GM19025 (cell line): Measurements from ENCODE around the gene TRIM23.
"Not testable (repeated sequence)": the region's sequence is repeated elsewhere in the genome, so short reads cannot be mapped to it uniquely, and the experiment has no call there.

Source experiments
- ATAC-seq: cut with Tn5 transposase; IDR thresholded peaks from one replicate; pipeline ENCODE4 v1.9.1; 2021; ENCODE audit warnings: mild to moderate bottlenecking, low read depth, moderate library complexity; ENCODE audit not compliant: unreplicated experiment

The TRIM23 gene

DNA sequence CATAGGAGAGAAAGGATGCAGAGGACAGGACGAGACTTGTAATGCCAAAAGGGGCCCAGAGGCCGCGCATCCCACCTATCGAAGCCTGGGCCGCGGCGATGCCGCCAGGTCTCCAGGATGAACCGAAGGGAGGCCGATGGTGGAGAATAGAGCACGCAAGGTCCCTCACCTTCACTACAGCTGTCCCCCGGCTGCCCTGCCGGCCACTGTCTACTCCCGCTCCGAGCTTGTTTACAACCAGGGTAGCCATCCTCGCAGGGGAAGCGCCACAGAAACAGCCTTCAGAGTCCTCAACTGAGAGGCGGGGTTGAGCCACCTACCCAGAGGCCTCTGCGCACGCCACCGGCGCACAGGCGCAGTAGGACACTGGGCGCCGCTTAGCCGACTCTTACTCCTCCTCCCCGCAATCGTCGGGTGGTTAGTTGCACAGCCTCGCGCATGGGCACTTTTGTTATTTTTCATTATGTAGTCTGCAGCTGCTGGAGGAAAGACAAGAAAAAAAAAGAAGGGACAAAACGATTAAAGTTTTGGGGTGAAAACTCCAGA is at the start of gene TRIM23:
TRIM23 (minus strand) TSS at position 309 of the 546 bp plus-strand sequence; CDS start at position 250, 59 bp downstream.
- ATAC-seq = peak; percentile 95

DNA sequence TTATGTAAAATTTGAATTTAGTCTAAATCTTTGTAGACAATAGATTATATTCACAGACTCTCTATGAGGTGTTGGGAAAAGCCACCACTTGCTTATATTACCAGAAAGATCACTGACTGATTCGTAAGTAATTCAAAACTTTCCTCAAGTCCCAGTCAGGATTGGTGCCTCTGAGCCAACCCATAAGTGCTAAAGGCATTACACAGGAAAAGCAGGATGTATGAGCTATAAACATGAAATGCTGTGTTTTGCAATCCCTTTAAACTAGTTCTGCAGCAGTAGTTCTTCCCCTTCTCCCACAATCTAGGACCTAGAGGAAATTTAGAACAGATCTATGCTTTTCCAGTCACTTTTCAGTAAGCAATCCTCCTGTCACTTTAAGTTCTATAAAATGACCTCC is 48.7 kb upstream of the TRIM23 start:
- no peak for ATAC-seq

DNA sequence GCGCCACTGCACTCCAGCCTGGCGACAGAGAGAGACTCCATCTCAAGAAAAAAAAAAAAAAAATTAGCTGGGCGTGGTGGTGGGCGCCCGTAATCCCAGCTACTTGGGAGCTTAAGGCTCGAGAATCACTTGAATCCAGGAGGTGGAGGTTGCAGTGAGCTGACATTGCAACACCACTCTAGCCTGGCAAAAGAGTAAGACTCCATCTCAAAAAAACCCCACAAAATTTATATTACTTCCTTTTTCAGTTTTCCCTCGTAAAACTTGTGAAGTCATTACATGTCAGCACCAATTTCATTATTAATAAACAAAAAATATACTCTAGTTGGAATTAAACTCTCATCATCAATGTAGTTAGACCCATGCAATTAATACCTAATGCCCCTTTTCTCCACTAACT is 44.6 kb upstream of the TRIM23 start:
- no peak for ATAC-seq

DNA sequence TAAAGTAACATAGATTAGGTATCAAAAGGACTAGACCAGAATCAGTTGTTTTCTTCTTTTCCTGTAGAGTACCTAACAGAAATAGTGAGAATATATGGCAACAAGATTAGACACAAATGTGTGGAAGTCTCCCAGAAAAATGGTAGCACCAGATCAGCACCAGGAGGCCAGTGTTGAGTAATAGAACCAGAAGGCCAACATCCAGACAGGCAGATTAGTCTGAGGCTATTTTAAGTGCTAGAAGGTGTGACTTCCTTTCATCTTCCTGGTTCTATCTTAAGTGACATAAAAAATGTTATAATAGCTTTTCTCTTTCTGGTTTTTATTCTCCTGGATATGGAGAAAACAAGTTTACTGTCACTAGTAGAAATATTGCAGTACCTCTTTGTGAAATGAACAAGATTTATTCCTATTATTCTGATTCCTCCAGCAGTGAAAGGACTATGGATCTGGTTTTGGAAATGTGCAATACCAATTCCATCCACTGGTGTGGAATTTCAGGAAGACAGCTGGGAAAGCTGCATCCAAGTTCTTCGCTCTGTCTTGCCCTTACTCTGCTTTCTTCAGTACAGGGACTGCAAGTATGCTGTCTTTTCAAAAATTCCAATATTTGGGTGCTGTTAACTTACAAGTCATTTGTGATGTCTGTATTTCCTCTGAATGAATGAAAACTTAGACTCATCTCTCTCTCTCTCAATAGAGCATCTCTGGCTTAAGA is 39.8 kb upstream of the TRIM23 start:
- ATAC-seq = no peak

DNA sequence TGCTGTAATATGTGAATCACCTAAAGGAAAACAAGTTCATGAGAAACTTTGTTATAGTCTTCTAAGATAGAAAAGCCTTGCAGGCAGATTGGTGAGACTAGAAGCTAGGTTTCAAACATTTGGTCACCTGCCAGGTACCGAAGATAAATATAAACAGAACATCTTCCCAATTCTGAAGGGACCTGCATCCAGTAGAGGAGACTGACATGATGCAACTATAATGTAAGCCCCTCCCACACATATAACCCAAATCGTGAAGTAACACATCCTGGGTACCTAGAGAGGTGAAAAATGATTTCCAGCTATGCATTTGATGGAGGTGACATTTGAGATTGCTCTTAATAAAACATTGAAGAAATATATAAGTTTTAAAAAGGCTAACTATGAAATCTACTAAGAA is 30.6 kb upstream of the TRIM23 start:
- no peak for ATAC-seq

DNA sequence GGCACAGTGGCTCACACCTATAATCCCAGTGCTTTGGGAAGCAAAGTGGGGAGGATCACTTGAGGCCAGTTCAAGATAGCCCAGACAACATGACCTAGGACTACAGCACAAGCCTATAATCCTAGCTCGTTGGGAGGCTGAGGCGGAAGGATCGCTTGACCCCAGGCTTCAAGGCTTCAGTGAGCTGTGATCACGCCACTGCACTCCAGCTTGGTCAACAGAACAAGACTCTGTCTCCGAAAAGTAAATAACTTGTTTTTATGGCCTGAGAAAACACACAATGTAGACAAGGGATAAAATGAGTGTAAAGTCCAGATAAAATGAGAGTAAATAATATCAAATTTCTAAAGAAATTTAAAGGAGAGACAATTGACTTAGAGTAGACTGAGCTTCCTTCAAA is 27.0 kb upstream of the TRIM23 start:
- ATAC-seq = no peak

DNA sequence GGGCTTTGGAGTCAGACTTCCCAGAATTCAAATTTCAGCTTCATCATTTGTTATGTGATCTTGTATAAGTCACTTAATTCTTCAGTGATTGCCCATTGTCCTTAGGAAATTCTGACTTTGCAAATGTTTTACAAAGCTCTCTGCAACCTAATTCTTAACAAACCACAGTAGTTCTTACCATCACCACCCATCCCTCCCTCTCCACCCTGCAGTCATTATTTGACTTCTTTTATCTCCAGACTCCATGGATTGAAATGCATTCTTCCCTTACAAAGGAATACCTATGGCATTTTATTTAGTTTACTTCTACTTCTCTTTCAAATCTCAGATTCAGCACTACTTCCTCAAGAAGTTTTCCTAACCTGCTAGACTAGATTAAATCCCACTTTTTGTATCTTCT is 23.8 kb upstream of the TRIM23 start:
- no peak for ATAC-seq

DNA sequence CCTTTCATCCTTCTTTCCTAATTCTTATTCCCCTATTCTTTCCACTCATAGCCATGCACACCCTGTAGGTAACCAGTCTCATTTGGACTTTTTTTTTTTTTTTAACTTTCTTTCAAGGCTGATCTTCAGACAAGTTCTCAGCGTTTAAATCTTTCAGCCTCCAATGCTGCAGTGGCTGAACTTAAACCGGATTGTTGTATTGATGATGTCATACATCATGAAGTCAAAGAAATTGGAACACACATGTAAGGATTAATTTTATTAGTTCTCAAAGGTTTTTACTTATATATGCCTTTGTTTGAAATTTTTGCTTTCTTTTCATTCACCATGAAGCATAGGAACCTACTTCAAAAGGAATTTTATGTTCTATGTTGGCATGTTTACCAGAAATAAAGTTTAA is 22.8 kb upstream of the TRIM23 start:
- no peak for ATAC-seq

DNA sequence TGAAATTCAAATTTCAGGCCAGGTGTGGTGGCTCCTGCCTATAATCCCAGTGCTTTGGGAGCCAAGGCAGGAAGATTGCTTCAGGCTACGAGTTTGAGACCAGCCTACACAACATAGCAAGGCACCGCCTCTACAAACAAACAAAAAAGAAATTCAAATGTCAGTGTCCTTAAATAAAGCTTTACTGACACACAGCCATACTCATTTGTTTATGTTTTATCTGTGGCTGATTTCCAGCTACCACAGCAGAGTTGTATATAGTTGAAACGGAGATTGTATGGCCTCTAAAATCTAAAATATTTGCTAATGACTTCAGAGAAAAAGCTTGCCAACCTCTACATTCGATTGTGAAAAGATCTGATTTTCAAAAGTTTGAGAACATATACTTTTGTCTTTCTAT is 16.1 kb upstream of the TRIM23 start:
- ATAC-seq = no peak

DNA sequence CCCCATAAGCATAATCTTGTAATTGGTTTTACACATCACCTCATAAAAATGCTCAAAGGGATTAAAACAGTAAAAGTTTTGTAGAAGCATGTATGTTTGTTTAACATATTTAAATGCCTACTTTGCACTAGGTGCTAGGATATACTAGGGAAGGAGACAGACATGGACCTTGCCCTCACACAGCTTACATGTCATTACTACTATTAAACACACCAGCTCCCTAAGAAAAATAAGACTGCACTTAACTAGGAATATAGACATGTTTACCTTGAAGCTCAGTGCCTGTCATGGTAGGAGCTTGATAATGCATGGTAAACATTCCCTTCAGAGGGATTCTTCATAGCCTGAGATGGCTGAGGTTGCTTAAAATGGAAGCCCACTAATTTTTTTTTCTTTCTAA is 6.8 kb upstream of the TRIM23 start:
- ATAC-seq = no peak

DNA sequence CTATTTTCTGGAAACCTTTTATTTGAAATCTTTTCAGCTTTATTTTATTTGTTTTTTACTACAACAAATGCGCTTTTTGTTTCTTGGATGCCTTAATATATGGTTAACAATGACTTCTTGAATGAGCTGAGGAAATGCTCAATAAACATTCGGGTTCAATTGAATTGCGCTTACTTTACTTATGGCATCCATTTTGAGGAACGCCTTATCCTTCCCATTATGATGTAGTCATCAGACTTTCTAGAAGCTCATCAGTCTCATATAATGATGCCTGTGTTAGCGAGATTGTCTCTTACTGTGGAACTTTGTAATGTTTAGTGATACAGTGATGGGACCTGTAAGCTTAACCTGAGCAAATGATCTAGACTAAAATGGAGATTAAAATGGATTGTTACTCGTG is 1.6 kb upstream of the TRIM23 start:
- ATAC-seq = no peak

DNA sequence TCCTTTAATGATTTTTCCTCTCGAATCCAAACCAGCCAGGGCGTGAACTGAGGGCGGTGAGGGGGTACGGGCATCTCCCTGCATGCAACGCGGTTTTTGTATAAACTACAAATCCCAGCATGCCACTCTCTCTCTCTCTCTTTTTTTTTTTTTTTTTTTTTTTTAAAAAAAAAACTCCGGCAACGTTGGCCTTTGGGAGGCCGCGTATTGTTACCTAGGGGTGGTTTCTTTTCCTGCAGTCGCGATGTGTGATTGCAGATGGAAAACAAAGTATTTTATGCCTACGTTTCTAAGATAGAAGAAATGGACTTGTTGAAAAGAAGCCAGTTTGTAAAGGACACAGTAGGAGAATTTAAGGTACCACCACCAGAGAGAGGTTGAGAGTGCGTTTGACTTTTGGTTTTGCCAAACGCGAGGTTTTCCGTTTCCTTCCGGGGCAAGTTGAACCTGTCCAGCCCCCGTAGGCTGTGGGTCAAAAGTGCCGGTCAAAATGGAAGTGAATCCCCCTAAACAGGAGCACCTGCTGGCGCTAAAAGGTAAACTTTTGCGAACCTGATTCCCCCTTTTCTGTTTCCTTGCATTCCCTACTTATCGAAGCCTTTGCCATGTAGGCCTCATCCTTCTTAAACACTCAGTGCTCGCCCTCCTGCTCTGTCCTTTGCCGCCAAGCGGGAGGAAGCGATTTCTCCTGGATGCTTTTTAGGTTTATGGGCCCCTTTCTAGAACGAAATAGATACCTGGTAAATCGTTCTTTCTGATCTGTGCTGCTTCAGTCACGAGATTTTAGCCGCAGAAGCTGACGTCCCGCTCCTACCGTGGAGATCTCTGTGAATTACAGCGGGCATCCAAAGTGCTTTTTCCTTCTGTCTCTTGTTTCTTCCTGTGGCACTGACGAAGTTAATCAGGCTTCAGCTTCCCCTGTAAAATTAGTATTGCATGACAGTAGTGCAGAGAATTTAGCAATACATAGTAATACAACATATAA is 730 bp upstream of the TRIM23 start, which contains the start of the genes SHLD3 and TRAPPC13:
SHLD3 (plus strand) TSS at position 457 of the 985 bp plus-strand sequence. CDS start 4,561 bp downstream, outside the sequence.
TRAPPC13 (plus strand) TSS at position 457 of the 985 bp plus-strand sequence; CDS start at position 491, 34 bp downstream.
- ATAC-seq = peak; percentile 68

DNA sequence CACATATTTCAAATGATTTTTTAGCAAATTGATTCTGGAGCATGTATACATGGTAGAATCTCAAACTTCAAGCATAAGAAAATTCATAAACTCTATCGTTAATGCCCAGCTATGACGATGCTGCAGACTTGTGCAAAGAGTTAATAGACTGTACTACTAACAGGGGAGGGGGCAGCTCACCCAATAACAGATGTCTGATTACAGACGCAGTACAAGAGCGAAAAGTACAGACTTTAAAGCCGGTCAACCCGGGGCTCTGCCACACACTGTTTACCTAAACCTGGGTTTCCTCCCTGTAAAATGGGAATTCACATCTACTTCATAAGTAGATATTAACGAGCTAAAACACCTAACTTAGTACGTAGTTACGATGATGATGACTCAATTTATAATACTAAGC is 651 bp downstream of the TRIM23 start:
- ATAC-seq = no peak

DNA sequence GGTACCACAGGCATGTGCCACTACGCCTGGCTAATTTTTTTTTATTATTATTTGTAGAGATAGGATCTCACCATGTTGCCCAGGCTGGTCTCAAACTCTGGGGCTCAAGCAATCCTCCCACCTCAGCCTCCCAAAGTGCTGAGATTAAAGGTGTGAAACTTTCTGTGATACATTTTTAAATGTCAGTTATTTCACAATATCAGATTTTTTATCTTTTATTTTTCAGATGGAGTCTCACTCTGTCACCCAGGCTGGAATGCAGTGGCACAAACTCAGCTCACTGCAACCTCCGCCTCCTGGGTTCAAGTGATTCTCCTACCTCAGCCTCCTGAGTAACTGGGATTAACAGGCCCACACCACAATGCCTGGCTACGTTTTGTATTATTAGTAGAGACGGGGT is 2.2 kb downstream of the TRIM23 start:
- ATAC-seq = not testable (repeated sequence)

DNA sequence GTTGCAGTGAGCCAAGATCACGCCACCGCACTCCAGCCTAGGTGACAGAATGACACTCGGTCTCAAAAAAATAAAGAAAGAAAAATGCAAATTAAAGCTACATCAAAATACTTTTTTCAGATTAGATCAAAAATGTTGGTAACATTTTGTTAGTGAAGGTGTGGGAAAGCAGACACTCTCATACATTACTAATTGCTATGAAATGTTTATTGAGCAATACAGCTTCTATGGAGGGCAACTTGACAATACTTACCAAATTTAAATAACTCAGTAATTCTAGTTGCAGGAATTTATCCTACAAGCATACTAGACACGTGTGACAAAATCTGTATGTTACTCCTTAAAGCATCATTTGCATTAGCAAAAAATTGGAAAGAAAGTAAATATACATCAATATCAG is 4.1 kb downstream of the TRIM23 start:
- ATAC-seq = no peak

DNA sequence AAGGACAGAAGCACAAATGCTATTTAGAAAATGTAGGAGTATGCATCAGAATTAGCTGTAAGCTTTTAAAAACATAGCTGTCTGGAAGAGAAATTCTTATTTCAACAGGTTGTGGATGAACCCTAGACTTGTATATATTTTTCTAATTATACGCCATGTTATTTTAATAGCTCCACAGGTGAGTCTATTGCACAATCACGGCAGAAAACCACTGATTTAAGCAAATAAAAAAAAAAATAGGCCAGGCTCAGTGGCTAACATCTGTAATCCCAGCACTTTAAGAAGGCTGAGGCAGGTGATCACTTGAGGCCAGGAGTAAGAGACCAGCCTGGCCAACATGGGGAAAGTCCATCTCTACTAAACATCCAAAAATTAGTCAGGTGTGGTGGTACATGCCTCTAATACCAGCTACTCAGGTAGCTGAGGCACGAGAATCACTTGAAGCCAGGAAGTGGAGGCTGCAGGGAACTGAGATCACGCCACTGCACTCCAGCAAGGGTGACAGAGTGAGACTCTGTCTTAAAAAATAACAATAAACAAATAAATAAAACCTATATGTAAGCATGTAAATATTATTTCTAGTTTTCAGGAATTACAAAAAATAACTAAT is 11.7 kb downstream of the TRIM23 start:
- no peak for ATAC-seq

DNA sequence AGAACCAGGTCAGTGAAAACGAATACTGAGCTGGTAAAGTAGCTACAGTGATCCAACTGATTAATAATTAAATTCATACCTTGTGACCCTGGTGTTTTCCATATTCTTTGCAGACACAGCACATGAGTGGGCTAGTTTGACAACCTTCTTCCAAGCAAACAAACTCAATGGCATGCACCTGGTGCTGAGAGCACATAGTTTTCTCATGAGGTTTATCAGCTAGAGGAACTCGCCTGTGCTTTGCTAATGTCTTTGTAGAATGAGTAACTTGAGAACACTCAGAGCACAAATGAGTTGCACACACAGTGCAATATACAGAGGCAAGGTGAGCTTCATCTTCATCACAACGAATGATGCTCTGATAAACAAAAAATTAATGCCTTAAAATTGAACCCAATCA is 12.6 kb downstream of the TRIM23 start:
- no peak for ATAC-seq

DNA sequence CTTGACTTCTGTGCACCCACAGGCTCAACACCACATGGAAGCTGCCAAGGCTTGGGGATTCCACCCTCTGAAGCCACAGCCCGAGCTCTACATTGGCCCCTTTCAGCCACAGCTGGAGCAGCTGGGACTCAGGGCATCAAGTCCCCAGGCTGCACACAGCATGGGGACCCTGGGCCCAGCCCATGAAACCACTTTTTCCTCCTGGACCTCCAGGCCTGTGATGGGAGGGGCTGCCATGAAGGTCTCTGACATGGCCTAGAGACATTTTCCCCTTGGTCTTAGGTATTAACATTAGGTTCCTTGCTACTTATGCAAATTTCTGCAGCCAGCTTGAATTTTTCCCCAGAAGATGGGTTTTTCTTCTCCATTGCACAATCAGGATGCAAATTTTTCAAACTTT is 22.4 kb downstream of the TRIM23 start:
- not testable (repeated sequence) for ATAC-seq

DNA sequence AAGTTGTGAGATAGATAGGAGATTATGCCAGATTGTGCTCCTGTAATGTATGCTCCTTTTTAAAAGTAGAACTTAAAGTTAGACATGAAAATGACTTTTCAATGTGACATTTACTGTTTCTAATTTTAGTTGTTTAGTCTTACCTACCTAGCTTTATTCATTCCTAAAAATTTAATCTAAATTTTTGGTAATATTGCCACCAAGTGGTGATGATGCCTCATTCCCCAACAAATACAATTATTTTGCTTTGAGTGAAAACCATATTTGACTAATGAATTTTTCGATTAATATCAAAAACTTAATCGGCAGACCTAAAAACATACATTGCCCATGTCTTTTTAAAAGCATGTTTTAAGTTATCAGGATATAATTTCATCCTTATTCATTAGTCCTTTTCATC is 35.4 kb downstream of the TRIM23 start:
- no peak for ATAC-seq

DNA sequence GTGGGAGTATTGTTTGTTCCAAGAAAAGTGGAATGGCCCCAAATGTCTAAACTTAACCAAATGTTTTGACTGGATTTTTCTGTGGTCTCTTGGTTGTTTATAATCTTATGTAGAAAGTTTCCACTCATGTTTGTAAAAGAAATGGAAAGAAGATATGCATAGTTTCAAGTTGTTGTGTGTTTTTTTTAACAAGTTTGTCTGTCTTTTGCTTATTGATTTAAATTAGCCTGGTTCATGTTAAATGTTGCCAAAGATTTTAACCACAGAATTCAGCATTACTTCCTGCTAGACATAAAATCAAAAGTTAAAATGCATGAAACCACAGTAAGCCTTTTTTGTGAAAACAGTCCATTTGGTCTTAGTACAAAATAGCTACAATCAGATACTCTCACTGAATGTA is 47.0 kb downstream of the TRIM23 start:
- no peak for ATAC-seq
